Liver (tissue), 9 donors: ENCODE data around the gene GPC1. TPM values are rescaled to one million over a fixed set of nuclear protein-coding genes. Genes with fewer than 3 reads are reported as not detected.

Source experiments
- DNase-seq: peaks from one replicate; pipeline ENCODE4 v3.0.0-alpha.2; 2017; ENCODE audit warnings: low spot score
- H3K27ac ChIP-seq, 2 donors: one replicate each; pipeline ENCODE4 v1.7.0; 2013; ENCODE audit warnings: inconsistent platforms in 2 of 2, low read length in 2 of 2, control low read depth in 1 of 2, low read depth in 1 of 2, mild to moderate bottlenecking in 1 of 2
- H3K27me3 ChIP-seq, 4 donors: one replicate each; pipeline versions ENCODE4 v1.6.1 to v1.7.0; 2013; ENCODE audit warnings: low read length in 3 of 4, inconsistent platforms in 1 of 4, mild to moderate bottlenecking in 1 of 4, moderate library complexity in 1 of 4; ENCODE audit not compliant: control insufficient read depth in 4 of 4, insufficient read depth in 4 of 4
- H3K36me3 ChIP-seq, 4 donors: one replicate each; pipeline versions ENCODE4 v1.6.1 to v1.7.0; 2013; ENCODE audit warnings: low read length in 3 of 4, mild to moderate bottlenecking in 3 of 4, low read depth in 1 of 4, moderate library complexity in 1 of 4; ENCODE audit not compliant: control insufficient read depth in 4 of 4, insufficient read depth in 3 of 4
- H3K4me1 ChIP-seq, 4 donors: one replicate each; pipeline versions ENCODE4 v1.6.1 to v1.7.0; 2013; ENCODE audit warnings: low read length in 3 of 4, mild to moderate bottlenecking in 3 of 4, moderate library complexity in 1 of 4; ENCODE audit not compliant: control insufficient read depth in 4 of 4, insufficient read depth in 4 of 4
- H3K4me3 ChIP-seq, 3 donors: one replicate each; pipeline versions ENCODE4 v1.6.1 to v1.7.0; 2013; ENCODE audit warnings: low read length in 3 of 3, control low read depth in 1 of 3, low read depth in 1 of 3, mild to moderate bottlenecking in 1 of 3
- H3K9ac ChIP-seq, 2 donors: one replicate each; pipeline ENCODE4 v1.7.0; 2013; ENCODE audit warnings: low read length in 2 of 2, mild to moderate bottlenecking in 2 of 2, moderate library complexity in 2 of 2, control low read depth in 1 of 2, low read depth in 1 of 2
- H3K9me3 ChIP-seq, 4 donors: one replicate each; pipeline versions ENCODE4 v1.6.1 to v1.7.0; 2013; ENCODE audit warnings: low read length in 3 of 4; ENCODE audit not compliant: control insufficient read depth in 4 of 4
- EGR1 ChIP-seq, 2 donors: IDR thresholded peaks; 2 replicates each; pipeline ENCODE4 v1.6.1; 2016 to 2018; ENCODE audit warnings: antibody characterized with exemption in 2 of 2, low read depth in 2 of 2
- FOXA1 ChIP-seq: IDR thresholded peaks from 2 replicates; pipeline ENCODE4 v1.6.1; 2016; ENCODE audit warnings: antibody characterized with exemption
- FOXA2 ChIP-seq: IDR thresholded peaks from 2 replicates; pipeline ENCODE4 v1.6.1; 2016; ENCODE audit warnings: antibody characterized with exemption
- GABPA ChIP-seq, 2 donors: IDR thresholded peaks in 1 of 2; conservative IDR thresholded peaks in 1 of 2; 2 replicates each; pipeline ENCODE4 v1.6.1; 2016; ENCODE audit warnings: antibody characterized with exemption in 2 of 2, mild to moderate bottlenecking in 1 of 2, moderate library complexity in 1 of 2
- HNF4A ChIP-seq, 2 donors: conservative IDR thresholded peaks; 2 replicates each; pipeline ENCODE4 v1.6.1; 2016; ENCODE audit warnings: antibody characterized with exemption in 2 of 2, mild to moderate bottlenecking in 2 of 2
- HNF4G ChIP-seq: IDR thresholded peaks from 2 replicates; pipeline ENCODE4 v1.6.1; 2016; ENCODE audit warnings: antibody characterized with exemption
- JUND ChIP-seq, 2 donors: IDR thresholded peaks; 2 replicates each; pipeline ENCODE4 v1.6.1; 2016; ENCODE audit warnings: antibody characterized with exemption in 2 of 2
- NR2F2 ChIP-seq: IDR thresholded peaks from 2 replicates; pipeline ENCODE4 v1.6.1; 2016; ENCODE audit warnings: antibody characterized with exemption
- RAD21 ChIP-seq, 2 donors: IDR thresholded peaks; 2 replicates each; pipeline ENCODE4 v1.6.1; 2016; ENCODE audit warnings: antibody characterized with exemption in 2 of 2, mild to moderate bottlenecking in 2 of 2
- TAF1 ChIP-seq: conservative IDR thresholded peaks from 2 replicates; pipeline ENCODE4 v1.6.1; 2016; ENCODE audit warnings: antibody characterized with exemption, mild to moderate bottlenecking
- YY1 ChIP-seq: IDR thresholded peaks from 2 replicates; pipeline ENCODE4 v1.6.1; 2016; ENCODE audit warnings: antibody characterized with exemption, mild to moderate bottlenecking
- WGBS: extraction: QIAGEN DNeasy Blood & Tissue Kit; methylation state at CpG from one replicate; pipeline ENCODE4 v1.1.7; 2013; 5-methylcytosine and 5-hydroxymethylcytosine counted together
- polyA plus RNA-seq, 2 donors: library from polyadenylated mRNA; stranded (reverse) in 1 of 2; unstranded in 1 of 2; fragments of 200-250 nt in 1 of 2; fragments of >200 nt in 1 of 2; fragmentation: Nextera tagmentation in 1 of 2; extraction: Ambion mirVana in 1 of 2; gene quantifications; one replicate each; pipeline versions ENCODE4 v1.2.1 to v1.2.3, GENCODE V29; 2013 to 2015
- total RNA-seq, 2 donors: library from RNA; depleted of rRNA; stranded (reverse); fragments of >200 nt; gene quantifications; one replicate each; pipeline ENCODE4 v1.2.3, GENCODE V29; 2014
- TF ChIP-seq, protein P1 (sequence below): IDR thresholded peaks from 2 replicates; pipeline ENCODE4 v1.6.1; 2016; ENCODE audit warnings: antibody characterized with exemption
- TF ChIP-seq, protein P2 (sequence below): IDR thresholded peaks from 2 replicates; pipeline ENCODE4 v1.6.1; 2016; ENCODE audit warnings: antibody characterized with exemption
- TF ChIP-seq, protein P3 (sequence below): fragments of 150-350 bp; IDR thresholded peaks from 2 replicates; pipeline ENCODE4 v1.5.1; 2017; ENCODE audit warnings: improper control_type of control experiment, low read depth, low read length; ENCODE audit not compliant: missing input control
- TF ChIP-seq, protein P4 (sequence below): IDR thresholded peaks from 2 replicates; pipeline ENCODE4 v1.6.1; 2016; ENCODE audit warnings: antibody characterized with exemption, mild to moderate bottlenecking
- donor health status: healthy.
- donor health status: healthy.
- donor health status: healthy.
- donor health status: healthy.
- donor health status: healthy.

Gene GPC1
- total and polyA plus RNA-seq, 4 donors = 3.2 to 41.0 (median 9.1) TPM

DNA sequence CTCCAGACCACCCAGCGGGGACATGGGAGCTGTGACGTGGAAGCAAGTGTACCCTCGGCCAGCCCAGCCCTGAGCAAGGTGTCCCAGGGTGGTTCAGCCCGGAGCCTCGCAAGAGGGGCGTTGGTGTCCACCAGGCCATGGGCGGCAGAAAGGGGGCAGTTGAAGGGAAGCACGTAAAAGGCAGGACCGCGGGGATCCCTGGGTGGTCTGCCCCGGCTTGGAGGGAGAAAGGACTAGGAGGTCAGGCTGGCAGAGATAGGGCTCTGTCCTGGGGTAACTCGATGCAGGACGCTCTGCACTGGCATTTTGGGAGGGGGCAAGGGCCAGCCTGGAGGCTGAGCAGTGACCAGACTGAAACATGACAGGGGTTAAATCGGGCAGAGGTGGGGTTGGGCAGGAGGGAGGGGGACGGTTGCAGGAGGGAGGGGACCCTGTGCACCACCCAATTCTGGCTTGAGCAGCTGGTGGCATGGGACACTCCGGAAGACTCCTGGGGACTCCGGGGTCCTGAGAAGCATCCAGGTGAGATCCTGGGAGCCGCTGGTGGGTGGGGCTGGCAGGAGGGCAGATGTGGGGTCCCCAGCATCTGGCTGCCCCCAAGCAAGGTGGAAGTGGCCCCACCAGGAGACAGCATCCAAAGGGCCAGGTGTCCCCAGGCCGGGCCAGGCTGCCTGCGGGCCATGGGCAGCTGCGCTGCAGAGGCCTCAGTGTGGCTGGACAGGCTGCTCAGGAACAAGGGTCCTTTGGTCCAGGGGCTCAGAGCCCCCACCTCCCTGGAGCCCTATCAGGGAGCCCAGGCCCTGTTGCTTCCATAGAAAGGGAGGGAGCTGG lies 46.8 kb upstream of the GPC1 start:
- Histone ChIP-seq H3K27ac (no peak overlapping the region), H3K36me3 (no peaks in the 10 kb centered on the region), H3K4me1 (no peaks in the 10 kb centered on the region), H3K9ac (no peak overlapping the region), H3K27me3 (no peaks in the 10 kb centered on the region), H3K9me3 (no peaks in the 10 kb centered on the region), H3K4me3 (no peak overlapping the region)
- DNase-seq = no peak
- TF ChIP-seq HNF4G (no peak), FOXA1 (no peak), HNF4A (conservative IDR thresholded peaks at IDR 0.05) (no peak), RAD21 (IDR thresholded peaks at IDR 0.05) (no peak), TAF1 (no peak), GABPA (IDR thresholded peaks at IDR 0.05 in 1 of 2, conservative IDR thresholded peaks at IDR 0.05 in 1 of 2) (no peak), JUND (IDR thresholded peaks at IDR 0.05) (no peak), EGR1 (IDR thresholded peaks at IDR 0.05; ENCODE audit: low read depth in 2 of 2) (no peak), NR2F2 (no peak), FOXA2 (no peak), YY1 (no peak)
- TF ChIP-seq, protein P1, sequence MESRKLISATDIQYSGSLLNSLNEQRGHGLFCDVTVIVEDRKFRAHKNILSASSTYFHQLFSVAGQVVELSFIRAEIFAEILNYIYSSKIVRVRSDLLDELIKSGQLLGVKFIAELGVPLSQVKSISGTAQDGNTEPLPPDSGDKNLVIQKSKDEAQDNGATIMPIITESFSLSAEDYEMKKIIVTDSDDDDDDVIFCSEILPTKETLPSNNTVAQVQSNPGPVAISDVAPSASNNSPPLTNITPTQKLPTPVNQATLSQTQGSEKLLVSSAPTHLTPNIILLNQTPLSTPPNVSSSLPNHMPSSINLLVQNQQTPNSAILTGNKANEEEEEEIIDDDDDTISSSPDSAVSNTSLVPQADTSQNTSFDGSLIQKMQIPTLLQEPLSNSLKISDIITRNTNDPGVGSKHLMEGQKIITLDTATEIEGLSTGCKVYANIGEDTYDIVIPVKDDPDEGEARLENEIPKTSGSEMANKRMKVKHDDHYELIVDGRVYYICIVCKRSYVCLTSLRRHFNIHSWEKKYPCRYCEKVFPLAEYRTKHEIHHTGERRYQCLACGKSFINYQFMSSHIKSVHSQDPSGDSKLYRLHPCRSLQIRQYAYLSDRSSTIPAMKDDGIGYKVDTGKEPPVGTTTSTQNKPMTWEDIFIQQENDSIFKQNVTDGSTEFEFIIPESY = no peak
- TF ChIP-seq, protein P2, sequence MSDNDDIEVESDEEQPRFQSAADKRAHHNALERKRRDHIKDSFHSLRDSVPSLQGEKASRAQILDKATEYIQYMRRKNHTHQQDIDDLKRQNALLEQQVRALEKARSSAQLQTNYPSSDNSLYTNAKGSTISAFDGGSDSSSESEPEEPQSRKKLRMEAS = no peak
- TF ChIP-seq, protein P3, sequence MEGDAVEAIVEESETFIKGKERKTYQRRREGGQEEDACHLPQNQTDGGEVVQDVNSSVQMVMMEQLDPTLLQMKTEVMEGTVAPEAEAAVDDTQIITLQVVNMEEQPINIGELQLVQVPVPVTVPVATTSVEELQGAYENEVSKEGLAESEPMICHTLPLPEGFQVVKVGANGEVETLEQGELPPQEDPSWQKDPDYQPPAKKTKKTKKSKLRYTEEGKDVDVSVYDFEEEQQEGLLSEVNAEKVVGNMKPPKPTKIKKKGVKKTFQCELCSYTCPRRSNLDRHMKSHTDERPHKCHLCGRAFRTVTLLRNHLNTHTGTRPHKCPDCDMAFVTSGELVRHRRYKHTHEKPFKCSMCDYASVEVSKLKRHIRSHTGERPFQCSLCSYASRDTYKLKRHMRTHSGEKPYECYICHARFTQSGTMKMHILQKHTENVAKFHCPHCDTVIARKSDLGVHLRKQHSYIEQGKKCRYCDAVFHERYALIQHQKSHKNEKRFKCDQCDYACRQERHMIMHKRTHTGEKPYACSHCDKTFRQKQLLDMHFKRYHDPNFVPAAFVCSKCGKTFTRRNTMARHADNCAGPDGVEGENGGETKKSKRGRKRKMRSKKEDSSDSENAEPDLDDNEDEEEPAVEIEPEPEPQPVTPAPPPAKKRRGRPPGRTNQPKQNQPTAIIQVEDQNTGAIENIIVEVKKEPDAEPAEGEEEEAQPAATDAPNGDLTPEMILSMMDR = no peak
- WGBS = 93% methylated on average over 21 of the region's 21 CpGs

DNA sequence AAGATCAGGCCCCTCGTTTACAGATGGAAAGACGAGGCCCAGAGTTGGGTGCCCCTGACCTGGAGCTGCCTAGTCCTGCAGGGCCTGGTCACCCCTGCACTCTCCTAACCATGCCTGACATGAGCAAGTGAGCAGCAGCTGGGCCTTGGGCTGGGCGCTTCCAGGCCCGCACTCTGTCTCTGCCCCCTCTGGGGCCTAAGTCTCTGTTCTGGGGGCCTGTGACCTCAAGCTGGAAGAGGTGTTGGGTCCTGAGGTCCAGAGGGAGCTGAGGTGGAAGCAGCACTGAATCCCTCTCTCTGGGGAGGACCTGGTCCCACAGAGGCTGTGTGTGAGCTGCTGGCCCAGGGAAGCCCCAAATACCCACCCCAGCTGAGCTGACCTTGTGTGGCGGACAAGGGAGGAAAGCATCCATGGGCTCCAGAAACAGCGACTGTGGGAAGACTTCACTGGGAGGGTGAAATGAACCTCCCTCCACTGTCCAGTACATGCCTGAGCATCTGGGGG lies 46.1 kb upstream of the GPC1 start:
- DNase-seq = no peak
- 87% methylated on average over 6 of the region's 6 CpGs for WGBS
- H3K4me1 ChIP-seq = no peaks in the 10 kb centered on the region
- H3K27me3 ChIP-seq = no peaks in the 10 kb centered on the region
- H3K27ac ChIP-seq = no peak overlapping the region
- no peak overlapping the region for H3K4me3 ChIP-seq
- TF ChIP-seq, protein P4, sequence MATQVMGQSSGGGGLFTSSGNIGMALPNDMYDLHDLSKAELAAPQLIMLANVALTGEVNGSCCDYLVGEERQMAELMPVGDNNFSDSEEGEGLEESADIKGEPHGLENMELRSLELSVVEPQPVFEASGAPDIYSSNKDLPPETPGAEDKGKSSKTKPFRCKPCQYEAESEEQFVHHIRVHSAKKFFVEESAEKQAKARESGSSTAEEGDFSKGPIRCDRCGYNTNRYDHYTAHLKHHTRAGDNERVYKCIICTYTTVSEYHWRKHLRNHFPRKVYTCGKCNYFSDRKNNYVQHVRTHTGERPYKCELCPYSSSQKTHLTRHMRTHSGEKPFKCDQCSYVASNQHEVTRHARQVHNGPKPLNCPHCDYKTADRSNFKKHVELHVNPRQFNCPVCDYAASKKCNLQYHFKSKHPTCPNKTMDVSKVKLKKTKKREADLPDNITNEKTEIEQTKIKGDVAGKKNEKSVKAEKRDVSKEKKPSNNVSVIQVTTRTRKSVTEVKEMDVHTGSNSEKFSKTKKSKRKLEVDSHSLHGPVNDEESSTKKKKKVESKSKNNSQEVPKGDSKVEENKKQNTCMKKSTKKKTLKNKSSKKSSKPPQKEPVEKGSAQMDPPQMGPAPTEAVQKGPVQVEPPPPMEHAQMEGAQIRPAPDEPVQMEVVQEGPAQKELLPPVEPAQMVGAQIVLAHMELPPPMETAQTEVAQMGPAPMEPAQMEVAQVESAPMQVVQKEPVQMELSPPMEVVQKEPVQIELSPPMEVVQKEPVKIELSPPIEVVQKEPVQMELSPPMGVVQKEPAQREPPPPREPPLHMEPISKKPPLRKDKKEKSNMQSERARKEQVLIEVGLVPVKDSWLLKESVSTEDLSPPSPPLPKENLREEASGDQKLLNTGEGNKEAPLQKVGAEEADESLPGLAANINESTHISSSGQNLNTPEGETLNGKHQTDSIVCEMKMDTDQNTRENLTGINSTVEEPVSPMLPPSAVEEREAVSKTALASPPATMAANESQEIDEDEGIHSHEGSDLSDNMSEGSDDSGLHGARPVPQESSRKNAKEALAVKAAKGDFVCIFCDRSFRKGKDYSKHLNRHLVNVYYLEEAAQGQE = no peak
- H3K9me3 ChIP-seq = no peaks in the 10 kb centered on the region
- H3K9ac ChIP-seq = no peak overlapping the region
- no peaks in the 10 kb centered on the region for H3K36me3 ChIP-seq
